ENCODE results near the gene GOLT1B. TPM values are rescaled to one million over a fixed set of nuclear protein-coding genes. Genes with fewer than 3 reads are reported as not detected.
A peak's percentile ranks its signal among the peaks of the same experiment; 100 is the strongest.

The GOLT1B gene
- total RNA-seq, 1 experiment from 2014 or later = 46.1 TPM

DNA sequence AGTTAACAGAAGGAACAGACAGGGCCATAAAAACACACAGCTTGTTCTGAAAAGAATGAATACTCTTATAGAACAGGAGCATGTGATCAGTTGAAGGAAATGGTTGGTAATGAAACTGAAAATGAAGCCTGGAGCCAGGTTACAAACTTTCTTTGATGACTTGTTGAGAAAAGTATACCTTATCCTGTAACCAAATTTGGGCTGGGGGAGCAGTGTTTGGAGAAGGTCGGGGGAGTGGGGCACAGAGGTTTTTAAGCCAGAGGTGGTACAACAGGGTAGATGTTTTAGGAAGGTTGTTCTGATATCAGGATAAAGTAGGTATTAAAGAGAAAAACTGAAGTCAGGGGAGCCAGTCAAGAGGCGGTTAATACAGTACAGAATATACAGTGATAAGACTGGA, 8.2 kb downstream of the GOLT1B start:
- WGBS (ENCODE audit: extremely low coverage, insufficient read length, low lambda C conversion rate) = no CpG with 5 or more reads among the region's 2 CpGs
- no peak overlapping the region for H3K4me3 Mint-ChIP-seq
- Histone ChIP-seq H3K79me2 (ENCODE audit: insufficient read depth, low read length) (no peaks in the 10 kb centered on the region), H3K4me1 (ENCODE audit: insufficient read depth, low read length) (no peaks in the 10 kb centered on the region), H4K91ac (ENCODE audit: insufficient read length, low read depth, low read length) (no peak overlapping the region), H4K8ac (replicated peaks; ENCODE audit: insufficient read length, low read depth, low read length) (no peak overlapping the region), H2AK5ac (ENCODE audit: insufficient read length, low read length) (no peak overlapping the region), H2BK5ac (ENCODE audit: insufficient read length, low read length) (no peak overlapping the region), H3K27ac (ENCODE audit: insufficient read length, low read depth, low read length) (no peak overlapping the region), H3K9me3 (ENCODE audit: control insufficient read depth, low read depth, low read length) (no peaks in the 10 kb centered on the region), H3K79me1 (ENCODE audit: insufficient read depth, low read depth, low read length, poor library complexity, severe bottlenecking) (no peaks in the 10 kb centered on the region), H3K4me2 (ENCODE audit: insufficient read depth, insufficient read length, low read length) (no peak overlapping the region), H3T11ph (ENCODE audit: low read length) (no peak overlapping the region), H2BK15ac (ENCODE audit: low read depth, low read length) (no peak overlapping the region), H3K23ac (ENCODE audit: insufficient read length, low read depth, low read length) (no peak overlapping the region), H4K20me1 (ENCODE audit: control insufficient read depth, insufficient read depth, insufficient read length) (no peaks in the 10 kb centered on the region), H2BK12ac (ENCODE audit: insufficient read length, low read depth, low read length) (no peak overlapping the region), H2AFZ (ENCODE audit: low read length) (no peak overlapping the region), H2BK20ac (ENCODE audit: low read depth, low read length, poor library complexity, severe bottlenecking) (no peak overlapping the region), H3K4ac (ENCODE audit: low read depth, low read length) (no peak overlapping the region), H3K56ac (ENCODE audit: insufficient read length, low read depth, low read length) (no peak overlapping the region), H3K9ac (ENCODE audit: extremely low read depth, insufficient read length, low read length) (no peak overlapping the region), H3K27me3 (ENCODE audit: insufficient read depth, low read length) (no peaks in the 10 kb centered on the region), H4K5ac (ENCODE audit: insufficient read length, low read depth, low read length) (no peak overlapping the region), H2BK120ac (ENCODE audit: low read depth, low read length, poor library complexity, severe bottlenecking) (no peak overlapping the region), H3K18ac (ENCODE audit: insufficient read length, low read depth, low read length) (no peak overlapping the region), H3K14ac (ENCODE audit: insufficient read depth, low read length) (no peak overlapping the region), H3K23me2 (ENCODE audit: insufficient read length, low read depth, low read length, poor library complexity, severe bottlenecking) (no peaks in the 10 kb centered on the region)
- no peaks in the 10 kb centered on the region for H3K27me3 Mint-ChIP-seq (ENCODE audit: low read depth)
- TF ChIP-seq, protein P1, sequence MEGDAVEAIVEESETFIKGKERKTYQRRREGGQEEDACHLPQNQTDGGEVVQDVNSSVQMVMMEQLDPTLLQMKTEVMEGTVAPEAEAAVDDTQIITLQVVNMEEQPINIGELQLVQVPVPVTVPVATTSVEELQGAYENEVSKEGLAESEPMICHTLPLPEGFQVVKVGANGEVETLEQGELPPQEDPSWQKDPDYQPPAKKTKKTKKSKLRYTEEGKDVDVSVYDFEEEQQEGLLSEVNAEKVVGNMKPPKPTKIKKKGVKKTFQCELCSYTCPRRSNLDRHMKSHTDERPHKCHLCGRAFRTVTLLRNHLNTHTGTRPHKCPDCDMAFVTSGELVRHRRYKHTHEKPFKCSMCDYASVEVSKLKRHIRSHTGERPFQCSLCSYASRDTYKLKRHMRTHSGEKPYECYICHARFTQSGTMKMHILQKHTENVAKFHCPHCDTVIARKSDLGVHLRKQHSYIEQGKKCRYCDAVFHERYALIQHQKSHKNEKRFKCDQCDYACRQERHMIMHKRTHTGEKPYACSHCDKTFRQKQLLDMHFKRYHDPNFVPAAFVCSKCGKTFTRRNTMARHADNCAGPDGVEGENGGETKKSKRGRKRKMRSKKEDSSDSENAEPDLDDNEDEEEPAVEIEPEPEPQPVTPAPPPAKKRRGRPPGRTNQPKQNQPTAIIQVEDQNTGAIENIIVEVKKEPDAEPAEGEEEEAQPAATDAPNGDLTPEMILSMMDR (conservative IDR thresholded peaks at IDR 0.05) = no peak
- peak overlapping the region in 1 of 3 experiments; percentile 8; a peak in 1 of 7 replicates for H3K27ac Mint-ChIP-seq
- no peaks in the 10 kb centered on the region for H3K9me3 Mint-ChIP-seq
- peaks cover 2 to 29% (median 17%) of the 10 kb centered on the region in 3 experiments; a peak in 5 of 7 replicates for H3K36me3 Mint-ChIP-seq (ENCODE audit: insufficient read depth in 1 of 3, low read depth in 3 of 3)
- no peak for DNase-seq
- H3K4me1 Mint-ChIP-seq = no peaks in the 10 kb centered on the region
